Endothelial cell of umbilical vein (primary cell): ENCODE results near the gene TMEM222. TPM values are rescaled to one million over a fixed set of nuclear protein-coding genes. Genes with fewer than 3 reads are reported as not detected.

ENCODE experiments used
- BruUV-seq: library from RNA; stranded (reverse); fragments of 400-500 nt; replicated peaks from 2 replicates; lab custom pipeline; 2021; lab: Mats Ljungman, UMichigan
- CTCF ChIA-PET: fragments of 300-600, 350-600 bp; sonication (Branson Sonifier 250); formaldehyde crosslinking; loops from one replicate; lab custom pipeline; 2021; ENCODE audit warnings: antibody characterized with exemption, inconsistent platforms; lab: Charles Lee
- POLR2A ChIA-PET: fragments of 300-600, 350-600 bp; sonication (Branson Sonifier 250); formaldehyde crosslinking; loops from one replicate; lab custom pipeline; 2021; ENCODE audit warnings: antibody characterized with exemption, inconsistent platforms; lab: Charles Lee
- DNase-seq: peaks from one replicate; pipeline ENCODE4 v3.0.0-alpha.2; 2011; ENCODE audit warnings: low read depth, low spot score
- FAIRE-seq: peaks from 2 replicates; lab custom pipeline; 2011; peaks lifted over from hg19 to GRCh38; lab: Jason Lieb, UNC
- H2AFZ ChIP-seq: 2 replicates; pipeline ENCODE4 v1.6.0; 2012; ENCODE audit warnings: low read depth, low read length, control low read depth, inconsistent platforms
- H3K27ac ChIP-seq: 2 replicates; pipeline ENCODE4 v1.5.1; 2011; ENCODE audit warnings: low read depth, mild to moderate bottlenecking, control low read depth, low read length, moderate library complexity; ENCODE audit not compliant: insufficient read depth
- H3K27me3 ChIP-seq, 2 experiments: 2 replicates each; pipeline versions ENCODE4 v1.6.0 to v1.6.1; 2011; ENCODE audit warnings: low read length in 2 of 2, mixed read lengths in 1 of 2; ENCODE audit not compliant: control insufficient read depth in 2 of 2, insufficient read depth in 2 of 2
- H3K36me3 ChIP-seq, 2 experiments: 2 replicates in 1 of 2; 3 replicates in 1 of 2; pipeline ENCODE4 v1.5.1; 2011; ENCODE audit warnings: low read length in 2 of 2, mild to moderate bottlenecking in 1 of 2, moderate library complexity in 1 of 2; ENCODE audit not compliant: control insufficient read depth in 2 of 2, insufficient read depth in 2 of 2; ENCODE audit errors: extremely low read depth in 1 of 2
- H3K4me1 ChIP-seq: 3 replicates; pipeline ENCODE4 v1.5.1; 2011; ENCODE audit warnings: mild to moderate bottlenecking, low read length; ENCODE audit not compliant: control insufficient read depth, insufficient read depth; ENCODE audit errors: extremely low read depth
- H3K4me2 ChIP-seq: 2 replicates; pipeline ENCODE4 v1.6.1; 2011; ENCODE audit warnings: low read length, control low read depth, mixed read lengths; ENCODE audit not compliant: insufficient read depth
- H3K4me3 ChIP-seq, 3 experiments: fragments of 200-600 bp in 1 of 3; sonication (generic), shearing (Covaris generic) in 1 of 3; replicated peaks in 1 of 3; 2 replicates each; pipeline ENCODE4 v1.5.1; 2011 to 2016; ENCODE audit warnings: control low read depth in 3 of 3, low read length in 3 of 3, mild to moderate bottlenecking in 2 of 3, inconsistent platforms in 1 of 3, low read depth in 1 of 3, moderate library complexity in 1 of 3; ENCODE audit not compliant: insufficient read depth in 1 of 3
- H3K79me2 ChIP-seq: 2 replicates; pipeline ENCODE4 v1.6.0; 2012; ENCODE audit warnings: low read length, inconsistent platforms; ENCODE audit not compliant: control insufficient read depth, insufficient read depth
- H3K9ac ChIP-seq: replicated peaks from 2 replicates; pipeline ENCODE3; 2011; ENCODE audit warnings: low read length, control low read depth; ENCODE audit not compliant: insufficient read depth; ENCODE audit errors: extremely low read depth
- H3K9me1 ChIP-seq: replicated peaks from 3 replicates; pipeline ENCODE4 v1.6.0; 2011; ENCODE audit warnings: mild to moderate bottlenecking, low read length; ENCODE audit not compliant: control insufficient read depth, insufficient read depth; ENCODE audit errors: extremely low read depth
- H3K9me3 ChIP-seq: replicated peaks from 2 replicates; pipeline ENCODE4 v1.5.1; 2012; ENCODE audit warnings: low read length, inconsistent platforms; ENCODE audit not compliant: control insufficient read depth, insufficient read depth
- H4K20me1 ChIP-seq: replicated peaks from 2 replicates; pipeline ENCODE3; 2011; ENCODE audit warnings: mild to moderate bottlenecking, low read length; ENCODE audit not compliant: control insufficient read depth, insufficient read depth; ENCODE audit errors: extremely low read depth
- CTCF ChIP-seq, 2 donors: IDR thresholded peaks; 1 replicate in 1 of 2; 2 replicates in 1 of 2; pipeline ENCODE4 v1.5.1; 2011; ENCODE audit warnings: low read length in 2 of 2, mild to moderate bottlenecking in 2 of 2, moderate library complexity in 2 of 2, control low read depth in 1 of 2, inconsistent platforms in 1 of 2, low read depth in 1 of 2; ENCODE audit not compliant: insufficient read depth in 1 of 2; ENCODE audit errors: extremely low read depth in 1 of 2
- EZH2 ChIP-seq: IDR thresholded peaks from 2 replicates; pipeline ENCODE4 v1.6.1; 2012; ENCODE audit warnings: borderline replicate concordance, low read depth, mild to moderate bottlenecking, moderate library complexity, low read length, inconsistent platforms; ENCODE audit not compliant: severe bottlenecking
- FOS ChIP-seq: IDR thresholded peaks from 2 replicates; pipeline ENCODE4 v1.6.1; 2011; ENCODE audit warnings: mild to moderate bottlenecking, low read length, moderate library complexity, borderline replicate concordance; ENCODE audit not compliant: insufficient read depth
- GATA2 ChIP-seq: IDR thresholded peaks from 2 replicates; pipeline ENCODE4 v1.7.0; 2011; ENCODE audit warnings: low read depth, mild to moderate bottlenecking, moderate library complexity, mixed read lengths, low read length; ENCODE audit not compliant: insufficient read length, insufficient read depth
- JUN ChIP-seq: IDR thresholded peaks from 2 replicates; pipeline ENCODE4 v1.6.1; 2011; ENCODE audit warnings: borderline replicate concordance, low read depth; ENCODE audit not compliant: insufficient read length, insufficient read depth
- MAX ChIP-seq: IDR thresholded peaks from 2 replicates; pipeline ENCODE4 v1.6.1; 2011; ENCODE audit not compliant: insufficient read depth, insufficient read length
- MYC ChIP-seq: IDR thresholded peaks from one replicate; pipeline ENCODE4 v1.6.1; 2011; ENCODE audit warnings: mild to moderate bottlenecking, low read depth, low read length
- POLR2A ChIP-seq: IDR thresholded peaks from 2 replicates; pipeline ENCODE4 v1.6.1; 2012; ENCODE audit warnings: low read depth, mild to moderate bottlenecking, control low read depth, low read length
- POLR2AphosphoS5 ChIP-seq: IDR thresholded peaks from 2 replicates; pipeline ENCODE4 v1.6.1; 2012; ENCODE audit warnings: low read depth, mild to moderate bottlenecking, control low read depth, low read length, moderate library complexity; ENCODE audit not compliant: insufficient read depth
- dilution Hi-C: fragments of 300-500 bp; cut with MboI; formaldehyde crosslinking; loops from one replicate; pipeline ENCODE4 v1.15.0; 2019; ENCODE audit warnings: low sequenced_read_pairs; ENCODE audit not compliant: extremely low pct_ligation_motif_present
- intact Hi-C: fragments of 100-400 bp; cut with micrococcal nuclease; formaldehyde crosslinking; loops from one replicate; pipeline ENCODE4 v1.10.0; 2022
- polyA plus RNA-seq, 4 experiments: library from polyadenylated mRNA; depleted of rRNA in 3 of 4; stranded (reverse) in 3 of 4; unstranded in 1 of 4; fragments of >200 nt; gene quantifications; 2 replicates each; pipeline versions ENCODE4 v1.2.1 to v1.2.3, GENCODE V29; 2011 to 2012; ENCODE audit warnings: missing spikeins in 1 of 4
- total RNA-seq: library from RNA; stranded (reverse); gene quantifications from 2 replicates; pipeline ENCODE4 v1.2.3, GENCODE V29; 2021

TMEM222 gene
- total and polyA plus RNA-seq, 2 donors (not counting 3 experiments of a cell fraction or from before 2014, with no cell fraction given): 45.8 to 76.1 TPM

- Histone ChIP-seq H3K36me3 (peaks cover 5 to 45% of the 10 kb centered on the region in 2 experiments), H3K79me2 (peaks cover 30% of the 10 kb centered on the region), H3K4me1 (no peaks in the 10 kb centered on the region), H3K27ac (no peak overlapping the region), H3K27me3 (no peaks in the 10 kb centered on the region), H3K9me1 (no peaks in the 10 kb centered on the region), H4K20me1 (peaks cover 2% of the 10 kb centered on the region), H3K9ac (no peak overlapping the region), H3K4me2 (no peak overlapping the region), H2AFZ (no peak overlapping the region), H3K9me3 (no peaks in the 10 kb centered on the region), H3K4me3 (no peak overlapping the region)
- intact Hi-C loops (no loop called here), dilution Hi-C loops (no loop called here)
- DNase-seq: no peak
- CTCF ChIA-PET: interaction anchor here (2.4 to 2.5 kb wide), 2 partner anchors 37 to 55 kb away, joined by 20 to 57 read pairs; partner anchors contain the start of gene MAP3K6
- no peak for FAIRE-seq
- TF ChIP-seq FOS (no peak), POLR2A (no peak), EZH2 (no peak), POLR2AphosphoS5 (no peak), JUN (no peak), MYC (no peak), MAX (no peak), CTCF (IDR thresholded peaks at IDR 0.05; ENCODE audit: extremely low read depth in 1 of 2, insufficient read depth in 1 of 2, low read depth in 1 of 2, low read length in 2 of 2) (no peak), GATA2 (no peak)
- POLR2A ChIA-PET: no interaction called here
- BruUV-seq: no TSS peak
These were observed 9.5 kb downstream of the TMEM222 start for GRCh38 chr1:27331426-27331825.
